Measurements from ENCODE around the gene GOLT1B. TPM values are rescaled to one million over a fixed set of nuclear protein-coding genes. Genes with fewer than 3 reads are reported as not detected.

GOLT1B gene
- total RNA-seq, 1 donor from 2014 or later, result 30.8 TPM

GRCh38 chr12:21562859-21563258 is 61.3 kb downstream of the GOLT1B start:
- Mint-ChIP-seq H3K4me3 (no peak overlapping the region), H3K27me3 (ENCODE audit: low read depth) (no peaks in the 10 kb centered on the region), H3K4me1 (no peaks in the 10 kb centered on the region)

GRCh38 chr12:21566223-21566906 is 64.8 kb downstream of the GOLT1B start:
- DNase-seq (ENCODE audit: low read depth, low spot score), result no peak
- TF ChIP-seq CTCF (conservative IDR thresholded peaks at IDR 0.05), result no peak
- Mint-ChIP-seq H3K27me3 (ENCODE audit: low read depth) (no peaks in the 10 kb centered on the region), H3K36me3 (ENCODE audit: low read depth) (no peaks in the 10 kb centered on the region), H3K9me3 (no peaks in the 10 kb centered on the region), H3K4me3 (no peak overlapping the region), H3K4me1 (no peaks in the 10 kb centered on the region), H3K27ac (ENCODE audit: unreplicated experiment) (no peak overlapping the region)

More at GRCh38 chr12:21562859-21563258, 61.3 kb downstream of the GOLT1B start:
- DNase-seq (ENCODE audit: low read depth, low spot score), result no peak
- Mint-ChIP-seq H3K9me3 (peaks cover 2% of the 10 kb centered on the region), H3K27ac (ENCODE audit: unreplicated experiment) (no peak overlapping the region), H3K36me3 (ENCODE audit: low read depth) (no peaks in the 10 kb centered on the region)
- no peak for TF ChIP-seq CTCF (conservative IDR thresholded peaks at IDR 0.05)

- no peaks in the 10 kb centered on the region for H3K27me3 Mint-ChIP-seq (ENCODE audit: low read depth)
- H3K4me3 Mint-ChIP-seq, result no peak overlapping the region
- H3K36me3 Mint-ChIP-seq (ENCODE audit: low read depth), result no peaks in the 10 kb centered on the region
- TF ChIP-seq CTCF (conservative IDR thresholded peaks at IDR 0.05), result no peak
- no peak overlapping the region for H3K27ac Mint-ChIP-seq (ENCODE audit: unreplicated experiment)
- H3K9me3 Mint-ChIP-seq, result no peaks in the 10 kb centered on the region
- H3K4me1 Mint-ChIP-seq, result no peaks in the 10 kb centered on the region
- DNase-seq (ENCODE audit: low read depth, low spot score), result no peak
These were observed 65.4 kb downstream of the GOLT1B start for GRCh38 chr12:21566907-21567394.

Other genes starting within 250 kb of the GOLT1B start
- gene SLCO1A2, start 166.9 kb upstream of the GOLT1B start, total RNA-seq, result 5.4 and 5.6 TPM in 2 replicates
- 0.28 TPM in 1 of 2 replicates, not detected in the other for gene IAPP, start 128.9 kb upstream of the GOLT1B start, total RNA-seq
- gene PYROXD1, start 64.1 kb upstream of the GOLT1B start, total RNA-seq, result 6.2 and 8.8 TPM in 2 replicates
- gene RECQL, start 154 bp upstream of the GOLT1B start, total RNA-seq, result 24.7 and 26.9 TPM in 2 replicates
- gene SPX, start 24.5 kb downstream of the GOLT1B start, total RNA-seq, result 0.19 and 0.36 TPM in 2 replicates
- not detected in 2 replicates for gene GYS2, start 103.1 kb downstream of the GOLT1B start, total RNA-seq
- gene LDHB, start 156.1 kb downstream of the GOLT1B start, total RNA-seq, result 1,356 and 1,383 TPM in 2 replicates